ENCODE results near the gene USP31.

USP31 gene, protein sequence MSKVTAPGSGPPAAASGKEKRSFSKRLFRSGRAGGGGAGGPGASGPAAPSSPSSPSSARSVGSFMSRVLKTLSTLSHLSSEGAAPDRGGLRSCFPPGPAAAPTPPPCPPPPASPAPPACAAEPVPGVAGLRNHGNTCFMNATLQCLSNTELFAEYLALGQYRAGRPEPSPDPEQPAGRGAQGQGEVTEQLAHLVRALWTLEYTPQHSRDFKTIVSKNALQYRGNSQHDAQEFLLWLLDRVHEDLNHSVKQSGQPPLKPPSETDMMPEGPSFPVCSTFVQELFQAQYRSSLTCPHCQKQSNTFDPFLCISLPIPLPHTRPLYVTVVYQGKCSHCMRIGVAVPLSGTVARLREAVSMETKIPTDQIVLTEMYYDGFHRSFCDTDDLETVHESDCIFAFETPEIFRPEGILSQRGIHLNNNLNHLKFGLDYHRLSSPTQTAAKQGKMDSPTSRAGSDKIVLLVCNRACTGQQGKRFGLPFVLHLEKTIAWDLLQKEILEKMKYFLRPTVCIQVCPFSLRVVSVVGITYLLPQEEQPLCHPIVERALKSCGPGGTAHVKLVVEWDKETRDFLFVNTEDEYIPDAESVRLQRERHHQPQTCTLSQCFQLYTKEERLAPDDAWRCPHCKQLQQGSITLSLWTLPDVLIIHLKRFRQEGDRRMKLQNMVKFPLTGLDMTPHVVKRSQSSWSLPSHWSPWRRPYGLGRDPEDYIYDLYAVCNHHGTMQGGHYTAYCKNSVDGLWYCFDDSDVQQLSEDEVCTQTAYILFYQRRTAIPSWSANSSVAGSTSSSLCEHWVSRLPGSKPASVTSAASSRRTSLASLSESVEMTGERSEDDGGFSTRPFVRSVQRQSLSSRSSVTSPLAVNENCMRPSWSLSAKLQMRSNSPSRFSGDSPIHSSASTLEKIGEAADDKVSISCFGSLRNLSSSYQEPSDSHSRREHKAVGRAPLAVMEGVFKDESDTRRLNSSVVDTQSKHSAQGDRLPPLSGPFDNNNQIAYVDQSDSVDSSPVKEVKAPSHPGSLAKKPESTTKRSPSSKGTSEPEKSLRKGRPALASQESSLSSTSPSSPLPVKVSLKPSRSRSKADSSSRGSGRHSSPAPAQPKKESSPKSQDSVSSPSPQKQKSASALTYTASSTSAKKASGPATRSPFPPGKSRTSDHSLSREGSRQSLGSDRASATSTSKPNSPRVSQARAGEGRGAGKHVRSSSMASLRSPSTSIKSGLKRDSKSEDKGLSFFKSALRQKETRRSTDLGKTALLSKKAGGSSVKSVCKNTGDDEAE (N-terminal part only)

DNA sequence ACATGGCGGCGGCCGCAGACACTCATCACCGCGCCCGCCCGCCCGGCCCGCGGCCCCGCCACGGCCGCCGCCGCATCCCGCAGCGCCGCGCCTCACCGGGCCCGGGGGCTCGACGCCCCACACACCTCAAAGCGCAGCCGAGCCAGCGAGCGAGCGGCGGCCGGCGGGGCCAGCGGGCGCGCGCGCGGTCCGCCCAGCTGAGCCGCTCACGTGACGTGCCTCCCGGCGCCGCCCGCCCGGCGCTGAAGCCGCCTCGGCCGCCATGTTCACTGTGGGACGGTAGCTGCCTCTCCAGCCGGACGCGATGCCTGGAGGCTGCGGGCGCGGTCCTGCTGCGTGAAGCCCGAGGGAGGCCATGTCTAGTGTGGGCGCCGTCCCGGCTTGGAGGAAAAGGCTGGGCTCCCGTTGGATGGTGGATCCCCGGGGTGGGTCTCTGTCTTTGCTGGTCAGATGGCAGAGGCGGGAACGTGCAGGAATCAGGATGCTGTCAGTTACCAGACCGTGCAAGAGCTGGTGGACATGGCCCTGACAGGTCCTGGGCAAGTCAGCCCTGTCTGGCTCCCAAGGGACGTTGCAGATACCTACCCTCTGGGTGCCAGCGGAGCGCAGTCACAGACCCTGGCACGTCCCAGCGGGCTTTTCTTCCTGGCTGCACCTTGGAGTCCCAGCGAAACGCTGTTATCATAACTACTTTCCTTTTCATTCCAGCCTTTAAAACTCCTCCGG is at the start of gene USP31:
USP31 (minus strand) TSS at position 186 of the 726 bp plus-strand sequence; CDS start at position 4, 182 bp downstream.
- DNase-seq (ENCODE audit: low read depth), result peak; percentile 71

DNA sequence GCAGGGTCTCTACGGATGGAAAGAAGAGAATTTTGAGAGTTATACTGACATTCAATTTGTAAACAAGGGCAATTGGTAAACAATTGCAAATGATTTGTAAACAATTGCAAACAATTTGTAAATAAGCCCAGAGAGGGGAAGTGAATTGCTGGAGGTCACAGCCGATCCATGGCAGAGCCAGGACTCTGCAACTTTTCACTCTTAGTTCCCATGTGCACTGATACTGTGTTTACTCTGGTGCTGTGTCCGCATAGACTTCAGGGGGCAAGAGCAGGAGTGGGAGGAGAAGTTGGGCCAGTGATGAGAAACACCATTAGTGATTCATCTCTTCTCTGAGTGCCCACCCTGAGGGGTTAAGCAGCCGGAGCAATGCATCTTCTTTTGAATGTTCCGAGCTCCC is 47.3 kb upstream of the USP31 start:
- DNase-seq (ENCODE audit: low read depth), result no peak

DNA sequence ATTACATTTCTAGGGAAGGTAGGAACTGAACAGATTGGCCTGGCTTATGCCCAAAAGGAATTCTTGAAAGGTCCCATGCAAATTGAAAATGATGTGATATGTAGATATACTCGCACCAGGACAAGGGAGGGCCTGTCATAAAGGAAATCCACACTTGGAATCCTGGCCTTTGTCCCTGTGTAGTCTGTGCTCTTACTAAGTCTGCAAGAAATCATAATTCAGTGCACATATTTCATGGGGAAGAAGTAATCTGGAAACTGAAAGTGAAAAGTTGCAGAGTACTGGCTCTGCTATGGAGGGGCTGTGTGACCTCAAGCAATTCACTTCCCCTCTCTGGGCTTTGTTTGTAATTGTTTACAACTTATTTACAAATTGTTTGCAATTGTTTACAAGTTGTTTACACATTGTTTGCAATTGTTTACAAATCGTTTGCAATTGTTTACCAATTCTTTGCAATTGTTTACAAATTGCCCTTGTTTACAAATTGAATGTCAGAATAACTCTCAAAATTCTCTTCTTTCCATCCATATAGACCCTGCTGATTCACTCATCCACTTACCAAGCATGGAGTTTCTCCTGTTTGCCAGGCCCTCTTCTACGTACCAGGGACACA is 46.2 kb upstream of the USP31 start:
- no peak for DNase-seq (ENCODE audit: low read depth)

DNA sequence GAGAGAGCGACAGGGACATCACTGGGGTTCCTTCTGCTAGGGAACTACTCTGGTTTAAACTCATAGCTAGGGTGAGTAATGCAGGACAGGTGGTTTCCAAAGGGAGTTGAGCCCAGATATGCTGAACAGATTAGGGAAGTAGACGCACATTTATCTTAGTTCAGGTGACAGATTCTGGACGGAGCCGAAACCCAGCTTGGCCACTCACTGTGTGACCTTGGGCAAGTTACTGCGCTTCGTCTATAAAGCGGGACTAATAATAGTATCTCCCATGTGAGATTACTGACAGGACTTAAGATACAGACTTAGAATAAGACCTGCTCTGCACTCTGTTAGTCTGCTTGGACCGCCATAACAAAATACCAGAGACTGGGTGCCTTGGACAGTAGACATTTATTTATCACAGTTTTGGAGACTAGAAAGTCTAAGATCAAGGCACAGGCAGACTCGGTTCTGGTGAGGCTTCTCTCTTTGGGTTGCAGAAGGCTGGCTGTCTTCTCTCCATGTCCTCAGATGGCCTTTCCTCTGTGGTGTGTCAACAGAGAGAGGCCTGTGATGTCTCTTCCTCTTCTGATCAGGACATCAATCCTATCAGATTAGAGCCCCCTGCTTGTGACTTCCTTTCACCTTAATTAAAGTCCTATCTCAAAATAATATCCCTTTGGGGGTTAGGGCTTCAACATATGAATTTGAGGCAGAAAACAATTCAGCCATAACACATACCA is 45.4 kb upstream of the USP31 start:
- DNase-seq (ENCODE audit: low read depth), result no peak

DNA sequence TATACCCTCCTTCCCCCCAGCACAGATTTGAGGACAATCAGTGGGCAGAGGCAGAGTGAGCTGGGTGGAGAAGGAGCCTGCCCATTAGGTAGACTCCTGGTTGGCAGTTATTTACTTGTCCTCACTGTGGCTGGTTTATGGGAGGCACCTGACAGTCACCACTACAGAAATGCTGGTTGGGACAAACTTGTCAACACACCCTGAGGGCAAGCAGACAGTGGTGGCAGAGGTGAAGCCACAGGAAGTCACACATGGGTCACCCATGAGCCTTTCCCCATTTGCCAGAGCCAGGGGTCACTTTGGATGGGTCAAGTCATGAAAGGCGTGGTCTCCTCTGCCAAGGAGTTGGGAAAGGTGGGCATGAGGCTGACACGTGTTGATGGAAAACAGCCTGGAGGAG is 39.7 kb upstream of the USP31 start:
- DNase-seq (ENCODE audit: low read depth), result no peak

DNA sequence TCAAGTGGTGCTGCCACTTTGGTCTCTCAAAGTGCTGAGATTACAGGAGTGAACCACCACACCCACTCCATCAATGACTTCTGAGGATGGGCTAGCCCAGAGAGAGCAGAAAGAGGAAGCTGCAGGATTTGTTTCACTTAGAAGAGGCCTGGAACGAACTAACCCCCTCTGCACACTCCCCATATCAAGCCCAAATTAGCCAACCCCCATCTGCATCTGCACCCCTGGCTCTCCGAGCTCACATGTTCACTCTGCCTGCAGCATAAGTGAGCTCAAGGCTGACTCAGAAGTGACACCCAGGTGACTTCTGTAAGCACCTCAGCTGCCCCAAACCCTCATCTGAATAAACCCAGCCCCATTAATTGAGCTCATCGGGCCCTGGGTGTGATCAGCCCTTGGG is 38.1 kb upstream of the USP31 start:
- DNase-seq (ENCODE audit: low read depth), result no peak

DNA sequence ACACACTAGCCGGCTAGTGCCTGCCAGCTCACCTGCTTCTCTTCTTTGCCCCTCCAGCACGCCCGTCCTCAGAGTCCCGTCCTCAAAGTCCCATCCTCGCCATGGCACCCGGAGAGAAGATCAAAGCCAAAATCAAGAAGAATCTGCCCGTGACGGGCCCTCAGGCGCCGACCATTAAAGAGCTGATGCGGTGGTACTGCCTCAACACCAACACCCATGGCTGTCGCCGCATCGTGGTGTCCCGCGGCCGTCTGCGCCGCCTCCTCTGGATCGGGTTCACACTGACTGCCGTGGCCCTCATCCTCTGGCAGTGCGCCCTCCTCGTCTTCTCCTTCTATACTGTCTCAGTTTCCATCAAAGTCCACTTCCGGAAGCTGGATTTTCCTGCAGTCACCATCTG is 36.9 kb upstream of the USP31 start:
- no peak for DNase-seq (ENCODE audit: low read depth)

DNA sequence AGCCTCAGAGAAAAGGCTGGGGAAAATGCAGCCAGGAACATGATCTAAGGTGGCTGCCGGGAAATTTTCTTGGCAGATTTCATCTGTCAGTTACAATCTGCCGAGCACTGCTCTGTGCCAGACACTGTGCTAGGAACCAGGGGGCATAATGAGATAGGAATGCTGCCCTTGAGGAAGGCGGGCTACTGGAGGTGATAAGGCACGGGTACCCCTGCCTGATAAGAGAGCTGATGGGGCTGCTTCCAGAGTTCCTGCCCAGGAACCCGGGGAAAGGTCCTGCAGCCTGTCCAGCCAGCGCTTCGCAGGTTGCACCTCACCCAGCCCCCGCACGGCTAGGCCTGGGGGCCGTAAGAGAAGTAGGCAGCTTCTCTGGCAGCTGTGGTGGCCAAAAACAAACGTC is 36.4 kb upstream of the USP31 start:
- no peak for DNase-seq (ENCODE audit: low read depth)

DNA sequence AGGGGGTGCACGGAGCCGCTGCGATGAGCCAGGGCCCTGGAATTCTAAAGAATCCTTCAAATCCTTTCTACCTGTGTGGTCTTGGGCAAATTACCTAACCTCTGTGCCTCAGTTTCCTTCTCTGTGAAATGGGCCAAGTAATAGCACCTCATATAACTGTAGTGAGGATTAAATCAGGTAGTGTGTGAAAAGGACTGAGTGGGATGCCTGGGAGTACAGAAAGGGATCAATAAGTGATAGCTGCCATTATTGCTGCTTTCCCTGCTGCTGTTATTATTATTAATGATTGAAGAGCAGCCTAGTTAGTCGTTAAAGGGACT is 34.3 kb upstream of the USP31 start:
- no peak for DNase-seq (ENCODE audit: low read depth)

DNA sequence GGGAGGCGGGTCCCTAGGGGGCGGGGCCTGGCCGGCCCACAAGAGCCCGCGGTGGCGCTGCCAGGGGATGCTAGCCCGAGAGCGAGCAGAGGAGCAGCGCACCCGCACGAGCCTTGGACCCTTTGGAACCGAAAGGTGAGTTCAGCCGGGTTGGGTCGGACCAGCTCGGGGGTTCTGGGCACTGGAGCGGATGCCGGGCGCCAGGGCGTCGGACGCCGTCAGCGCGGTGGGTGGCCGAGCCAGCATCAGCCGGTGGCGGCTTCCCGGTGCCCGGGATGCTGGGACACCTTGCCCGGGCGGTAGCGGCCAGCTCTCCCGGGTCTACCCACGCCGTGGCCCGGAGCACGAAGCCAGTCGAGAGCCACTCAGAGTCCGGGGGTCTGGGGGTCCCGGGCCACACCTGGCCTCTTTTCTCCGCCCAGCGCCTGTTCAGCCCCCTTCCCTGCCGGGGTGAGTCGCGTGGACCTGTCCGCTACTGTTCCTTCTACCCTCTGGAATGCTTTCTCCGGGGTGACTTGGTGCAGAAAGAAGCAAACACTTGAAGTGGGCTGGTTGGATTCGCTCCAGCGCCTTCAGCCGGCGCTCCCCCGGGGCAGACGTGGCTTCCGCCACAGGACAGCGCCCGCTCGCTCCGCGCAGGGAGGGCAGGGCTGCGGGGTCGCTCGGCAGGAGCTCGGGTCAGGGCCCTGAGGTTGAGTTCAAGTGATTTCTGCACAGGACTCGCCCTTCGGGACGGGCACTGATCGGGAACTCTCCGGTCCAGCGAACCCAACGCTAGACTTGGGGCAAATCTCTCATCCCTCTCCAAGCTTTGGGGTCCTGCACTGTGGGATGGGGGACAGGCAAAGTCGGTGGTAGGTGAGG is 33.7 kb upstream of the USP31 start, which contains the start of gene SCNN1G:
SCNN1G (plus strand) TSS at position 67 of the 864 bp plus-strand sequence. CDS start 3,527 bp downstream, outside the sequence.
- DNase-seq (ENCODE audit: low read depth), result no peak

DNA sequence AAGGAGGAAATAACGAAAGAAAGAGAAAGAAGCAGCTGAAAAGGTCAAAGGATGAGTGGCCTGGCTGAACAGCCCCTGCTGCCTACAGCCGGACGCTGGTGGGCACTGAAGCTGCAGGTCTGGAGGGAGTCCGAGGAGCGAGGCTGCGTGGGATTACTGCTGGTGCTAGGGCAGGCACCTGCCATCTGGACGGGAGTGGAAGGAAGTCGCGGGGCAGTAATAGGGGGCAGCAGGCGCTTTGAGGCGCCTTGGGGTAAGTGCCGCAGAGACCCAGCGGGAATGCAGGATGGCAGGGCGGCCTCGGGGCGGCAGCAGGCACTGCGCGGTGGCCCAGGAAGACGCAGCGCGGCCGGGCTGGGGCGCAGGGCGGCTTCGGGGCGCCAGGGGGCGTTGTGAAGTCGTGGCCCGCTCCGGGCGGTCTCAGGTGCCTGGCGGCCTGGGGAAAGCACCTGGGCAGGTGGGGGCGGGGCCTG is 33.0 kb upstream of the USP31 start:
- DNase-seq (ENCODE audit: low read depth), result no peak

DNA sequence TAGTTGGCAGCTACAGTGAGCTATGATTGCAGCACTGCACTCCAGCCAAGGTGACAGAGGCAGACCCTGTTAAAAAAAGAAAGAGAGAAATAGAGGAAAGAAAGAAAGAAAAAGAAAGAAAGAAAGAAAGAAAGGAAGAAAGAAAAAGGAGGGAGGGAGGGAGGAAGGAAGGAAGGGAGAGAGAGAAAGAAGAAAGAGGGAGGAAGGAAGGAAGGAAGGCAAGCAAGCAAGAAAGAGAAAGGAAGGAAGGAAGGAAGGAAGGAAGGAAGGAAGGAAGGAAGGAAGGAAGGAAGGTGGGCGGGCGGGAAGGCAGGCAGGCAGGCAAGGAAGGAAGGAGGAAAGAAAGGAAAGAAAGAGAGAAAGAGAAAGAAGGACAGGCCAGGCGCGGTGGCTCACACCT is 32.3 kb upstream of the USP31 start:
- DNase-seq (ENCODE audit: low read depth), result no peak

DNA sequence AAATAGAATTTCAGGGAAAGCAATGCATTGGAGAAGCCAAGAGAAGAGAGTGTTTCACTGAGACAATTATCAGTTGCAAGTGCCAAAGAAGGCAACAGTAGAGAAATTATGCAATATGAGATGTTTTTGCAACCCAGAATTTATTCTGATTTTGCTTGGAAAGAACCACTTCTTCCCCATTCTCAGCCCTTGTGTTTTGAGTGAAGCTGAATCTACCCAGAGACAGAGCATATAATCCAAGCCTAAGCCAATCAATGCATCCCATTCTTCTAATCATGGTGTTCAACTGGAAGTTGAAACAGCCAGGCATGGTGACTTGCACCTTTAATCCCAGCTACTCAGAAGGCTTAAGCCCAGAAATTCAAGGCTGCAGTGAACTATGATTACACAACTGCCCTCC is 26.4 kb upstream of the USP31 start:
- no peak for DNase-seq (ENCODE audit: low read depth)

DNA sequence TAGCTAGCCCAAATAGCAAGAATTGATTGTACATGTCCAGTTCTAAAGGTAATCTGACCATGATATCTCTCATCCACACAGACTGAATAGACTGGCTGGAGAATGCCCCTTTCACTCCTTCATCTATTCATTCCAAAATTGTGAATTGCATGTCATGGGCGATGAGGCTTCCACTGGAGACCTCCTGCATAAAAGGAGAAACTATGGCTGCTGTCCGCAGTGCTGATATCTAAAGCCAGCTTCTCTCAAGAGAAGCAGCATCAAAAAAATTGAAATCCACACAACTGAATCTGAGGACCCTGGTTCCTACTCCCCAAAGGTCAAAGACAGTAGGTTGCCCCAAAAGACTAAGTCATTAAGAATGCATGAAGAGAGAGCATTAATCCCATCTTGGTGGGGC is 25.4 kb upstream of the USP31 start:
- no peak for DNase-seq (ENCODE audit: low read depth)

DNA sequence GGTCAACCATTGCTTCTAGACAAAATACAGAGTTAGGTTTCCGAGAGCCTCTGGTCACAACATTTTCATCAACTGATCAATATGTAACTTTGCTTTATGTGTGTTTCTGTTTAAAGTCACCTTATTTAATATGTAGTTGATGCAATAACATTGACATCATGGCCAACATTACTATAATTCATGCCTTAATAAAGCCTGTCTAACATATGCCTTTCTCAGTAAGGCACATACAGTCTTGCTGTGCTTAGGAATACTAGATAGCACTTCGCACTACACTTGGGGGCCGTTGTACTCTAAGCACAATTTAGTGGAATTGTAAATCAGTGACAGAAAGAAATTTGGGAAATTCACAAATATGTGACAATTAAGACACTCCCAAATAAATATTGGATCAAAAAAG is 23.7 kb upstream of the USP31 start:
- no peak for DNase-seq (ENCODE audit: low read depth)

DNA sequence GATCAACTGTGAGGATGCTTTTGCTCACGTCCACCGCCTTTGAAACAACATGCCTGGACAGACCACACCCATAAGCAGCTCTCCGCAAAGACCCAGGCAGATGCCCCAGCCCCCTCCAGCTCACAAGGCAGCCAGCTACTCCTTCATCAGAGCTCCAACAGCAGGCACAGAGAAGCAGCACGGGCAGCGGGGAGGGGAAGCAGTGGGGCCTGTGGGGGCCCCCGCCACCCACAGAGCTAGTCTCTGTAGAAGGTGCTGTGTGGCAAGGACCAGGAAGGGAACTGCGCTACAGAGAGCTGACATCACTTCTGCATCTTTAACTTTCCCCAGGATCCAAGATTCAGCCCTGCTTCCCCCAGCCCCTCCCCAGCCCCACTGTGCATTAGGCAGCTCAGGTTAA is 23.3 kb upstream of the USP31 start:
- no peak for DNase-seq (ENCODE audit: low read depth)

DNA sequence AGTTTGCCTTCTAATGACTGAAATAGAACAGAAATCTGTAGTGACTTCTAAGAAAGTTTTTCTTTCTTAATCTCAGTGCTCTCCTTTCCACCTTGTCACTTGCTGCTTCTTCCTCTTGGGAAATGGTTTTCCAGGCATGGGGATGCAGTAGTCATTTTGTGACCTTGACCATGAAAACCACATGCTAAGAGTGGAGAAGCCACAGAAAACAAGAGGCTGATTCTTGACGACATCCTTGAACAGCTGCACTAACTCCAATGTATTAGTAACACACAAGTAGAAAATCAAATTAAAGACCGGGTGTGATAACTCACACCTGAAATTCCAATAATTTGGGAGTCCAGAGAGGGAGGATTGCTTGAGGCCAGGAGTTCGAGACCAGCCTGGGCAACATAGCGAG is 15.5 kb upstream of the USP31 start:
- DNase-seq (ENCODE audit: low read depth), result no peak

DNA sequence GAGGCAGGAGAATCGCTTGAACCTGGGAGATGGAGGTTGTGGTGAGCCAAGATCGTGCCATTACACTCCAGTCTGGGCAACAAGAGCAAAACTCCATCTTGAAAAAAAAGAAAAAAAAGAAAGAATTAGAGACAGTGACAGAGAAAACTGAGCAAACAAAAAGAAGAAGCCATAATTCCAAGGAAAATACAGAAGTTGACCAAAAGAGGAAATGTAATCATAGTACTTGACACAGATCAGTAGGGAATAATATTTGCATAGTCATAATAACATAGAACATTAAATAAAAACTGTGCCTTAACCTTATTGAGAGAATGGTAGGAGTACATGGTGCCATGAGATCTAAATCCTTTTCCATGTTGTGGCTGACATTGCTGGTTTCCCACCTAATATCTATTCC is 14.7 kb upstream of the USP31 start:
- no peak for DNase-seq (ENCODE audit: low read depth)

DNA sequence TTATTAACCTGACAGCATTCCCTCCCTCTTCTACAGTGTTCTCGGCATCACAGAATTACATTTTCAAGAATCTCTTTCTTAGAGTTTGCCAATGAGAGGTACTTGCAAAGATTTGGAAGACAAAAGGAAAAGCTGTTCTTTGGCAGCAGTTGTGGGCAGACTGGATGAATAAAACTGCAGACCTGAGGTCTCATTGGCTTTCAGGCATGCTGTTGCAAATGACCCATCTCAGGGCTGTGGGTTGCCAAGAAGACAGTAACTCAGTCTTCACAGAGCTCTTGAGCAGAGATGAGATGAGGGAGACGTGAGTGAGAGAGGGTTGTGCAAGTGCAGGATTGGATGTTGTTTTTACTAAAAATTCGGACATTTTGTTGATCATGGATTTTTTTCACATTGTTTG is 11.3 kb upstream of the USP31 start:
- no peak for DNase-seq (ENCODE audit: low read depth)

DNA sequence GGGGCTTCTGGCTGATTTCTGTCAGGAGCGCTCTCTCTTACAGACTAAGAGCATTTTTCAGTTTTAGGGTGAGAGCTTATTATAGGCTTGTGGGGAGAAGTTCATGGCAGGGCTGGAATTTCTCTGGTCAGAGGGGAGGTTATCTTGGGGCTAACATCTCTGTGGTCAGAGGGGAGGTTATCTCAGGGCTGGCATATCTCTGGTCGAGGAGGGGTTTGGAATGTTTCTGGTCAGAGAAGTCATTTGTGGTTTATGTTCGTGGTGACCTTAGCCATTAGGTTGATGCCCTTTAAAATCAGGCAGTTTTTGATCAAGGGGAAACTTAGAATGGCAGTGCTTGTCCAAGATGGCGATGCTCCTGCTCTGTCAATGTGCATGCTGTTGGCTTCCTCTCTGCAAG is 10.8 kb upstream of the USP31 start:
- DNase-seq (ENCODE audit: low read depth), result no peak

All from HS-27A (cell line).